ENCODE results near the gene HTT.
"Not testable (repeated sequence)": the region's sequence is repeated elsewhere in the genome, so short reads cannot be mapped to it uniquely, and the experiment has no call there.

HTT gene

DNA sequence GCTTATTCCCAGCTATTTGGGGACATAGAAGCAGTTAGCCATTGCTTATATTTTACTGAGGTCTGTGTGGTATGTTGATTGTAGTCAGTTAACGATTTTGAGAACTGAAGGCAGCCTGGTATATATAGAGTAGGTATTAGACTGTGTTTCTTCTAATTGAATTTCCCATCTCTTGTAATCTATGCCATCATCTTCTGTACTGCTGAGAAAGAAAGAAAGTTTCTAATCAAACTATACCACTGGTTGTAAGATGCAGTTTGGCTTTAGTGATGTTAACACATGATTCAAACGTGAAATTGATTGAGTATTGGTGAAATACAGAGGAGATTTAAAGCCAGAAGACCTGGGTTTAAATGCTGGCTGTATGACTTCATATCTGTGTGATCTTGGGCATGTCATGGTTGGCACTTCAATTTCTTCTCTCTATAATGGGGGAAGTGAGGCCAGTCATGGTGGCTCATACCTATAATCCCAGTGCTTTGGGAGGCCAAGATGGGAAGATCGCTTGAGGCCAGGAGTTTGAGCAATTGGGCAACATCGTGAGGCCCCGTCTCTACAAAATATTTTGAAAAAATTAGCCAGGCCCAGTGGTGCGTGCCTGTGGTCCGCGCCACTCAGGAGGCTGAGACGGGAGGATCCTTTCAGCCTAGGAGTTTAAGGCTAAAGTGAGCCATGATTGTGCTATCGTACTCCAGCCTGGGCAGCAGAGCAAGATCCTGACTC is 11.6 kb downstream of the HTT start:
- DNase-seq: no peak

GRCh38 chr4:3087115-3087797 is 12.8 kb downstream of the HTT start:
- DNase-seq: no peak

DNA sequence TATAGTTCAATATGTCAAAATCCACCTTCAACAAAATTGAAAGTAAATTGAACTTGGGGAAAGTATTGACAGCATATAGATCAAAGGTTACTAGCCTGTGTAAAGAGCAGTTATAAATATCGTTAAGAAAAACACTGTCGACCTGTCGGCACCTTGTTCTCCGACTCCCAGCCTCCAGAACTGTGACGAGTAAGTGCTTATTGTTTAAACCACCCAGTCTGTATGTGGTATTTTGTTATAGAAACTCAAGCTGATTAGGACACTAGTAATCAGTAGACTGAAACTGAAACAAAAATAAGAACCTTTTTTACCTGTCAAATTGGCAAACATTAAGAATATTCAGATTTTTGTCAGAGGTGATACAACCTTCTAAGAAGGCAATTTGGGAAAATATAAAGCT is 17.0 kb downstream of the HTT start:
- DNase-seq: no peak

DNA sequence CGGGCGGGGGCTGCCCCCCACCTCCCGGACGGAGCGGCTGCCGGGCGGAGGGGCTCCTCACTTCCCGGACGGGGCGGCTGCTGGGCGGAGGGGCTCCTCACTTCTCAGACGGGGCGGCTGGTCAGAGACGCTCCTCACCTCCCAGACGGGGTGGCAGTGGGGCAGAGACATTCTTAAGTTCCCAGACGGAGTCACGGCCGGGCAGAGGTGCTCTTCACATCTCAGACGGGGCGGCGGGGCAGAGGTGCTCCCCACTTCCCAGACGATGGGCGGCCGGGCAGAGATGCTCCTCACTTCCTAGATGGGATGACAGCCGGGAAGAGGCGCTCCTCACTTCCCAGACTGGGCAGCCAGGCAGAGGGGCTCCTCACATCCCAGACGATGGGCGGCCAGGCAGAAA is 20.2 kb downstream of the HTT start:
- not testable (repeated sequence) for DNase-seq

GRCh38 chr4:3096202-3096601 is 21.7 kb downstream of the HTT start:
- DNase-seq: no peak

GRCh38 chr4:3098346-3098745 is 23.9 kb downstream of the HTT start:
- DNase-seq: no peak

DNA sequence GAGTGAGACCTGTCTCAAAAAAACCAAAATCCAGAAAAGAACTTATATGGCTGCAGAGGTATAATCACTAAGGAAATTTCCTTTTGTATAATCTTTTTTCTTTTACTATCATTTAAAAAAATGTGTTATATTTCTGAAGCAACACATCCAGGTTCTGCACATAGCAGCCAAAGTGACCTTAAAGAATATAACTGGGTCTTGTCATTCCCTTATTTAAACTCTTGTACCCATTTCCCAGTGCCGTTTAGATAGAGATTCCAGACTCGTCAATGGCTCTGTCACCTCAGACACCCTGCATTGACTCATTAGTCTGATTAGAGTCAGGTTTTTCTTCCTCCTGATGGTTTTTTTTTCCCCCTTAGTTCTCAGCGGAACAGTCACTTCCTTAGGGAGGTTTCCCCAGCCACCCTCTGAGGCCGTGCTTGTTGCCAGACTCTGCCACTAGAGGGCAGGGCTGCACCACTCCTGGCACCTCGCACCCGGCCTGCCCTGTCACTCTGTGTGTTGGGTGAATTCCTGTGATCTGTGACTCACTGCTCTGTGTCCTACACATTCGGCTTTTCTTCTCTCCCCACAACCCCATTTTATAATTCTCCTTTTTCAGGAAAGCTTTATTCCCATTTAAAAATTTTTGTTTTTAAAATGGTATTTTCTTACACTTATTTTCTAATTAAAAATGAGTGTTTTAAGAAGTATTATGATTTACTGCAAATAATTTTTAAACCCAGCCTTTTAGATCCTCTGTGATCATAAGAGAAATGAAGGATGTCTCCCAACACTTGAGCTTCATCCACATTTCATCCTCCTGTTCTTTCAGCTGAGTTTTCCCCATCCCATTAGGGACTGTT is 32.1 kb downstream of the HTT start:
- no peak for DNase-seq

DNA sequence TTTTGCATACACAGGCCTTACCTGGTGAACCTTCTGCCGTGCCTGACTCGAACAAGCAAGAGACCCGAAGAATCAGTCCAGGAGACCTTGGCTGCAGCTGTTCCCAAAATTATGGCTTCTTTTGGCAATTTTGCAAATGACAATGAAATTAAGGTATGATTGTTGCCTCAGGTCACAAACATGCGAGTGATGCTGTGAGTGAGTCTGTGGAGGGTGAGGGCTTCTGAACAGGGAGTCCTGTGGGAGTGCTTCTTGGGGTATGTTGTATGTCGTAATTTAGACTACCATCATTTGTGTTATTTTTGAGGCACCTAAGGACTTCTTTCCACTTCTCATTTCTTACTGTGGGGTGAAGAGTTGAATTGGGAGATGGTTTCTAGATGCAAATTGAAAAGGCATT is 32.8 kb downstream of the HTT start:
- no peak for DNase-seq

DNA sequence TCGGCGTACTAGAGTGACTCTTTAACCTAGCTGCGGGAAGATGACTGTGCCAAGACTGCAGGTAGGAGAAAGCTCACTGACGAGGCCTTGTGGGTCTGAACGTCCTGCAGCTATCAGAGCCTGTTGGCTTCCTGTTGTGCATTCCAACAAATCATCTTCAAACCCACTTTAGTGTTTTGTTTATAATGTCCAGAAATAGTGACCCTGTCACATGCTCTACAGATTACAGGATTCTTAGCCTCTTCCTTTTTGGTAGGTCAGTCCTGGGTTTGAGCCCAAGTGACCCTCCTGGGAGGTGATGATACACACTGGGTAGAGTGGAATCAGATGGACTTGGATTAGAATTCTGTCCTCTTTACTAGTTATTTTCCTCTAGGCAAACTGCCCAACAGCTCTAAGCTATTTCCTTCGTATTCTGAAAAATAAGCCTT is 33.2 kb downstream of the HTT start:
- DNase-seq: no peak

DNA sequence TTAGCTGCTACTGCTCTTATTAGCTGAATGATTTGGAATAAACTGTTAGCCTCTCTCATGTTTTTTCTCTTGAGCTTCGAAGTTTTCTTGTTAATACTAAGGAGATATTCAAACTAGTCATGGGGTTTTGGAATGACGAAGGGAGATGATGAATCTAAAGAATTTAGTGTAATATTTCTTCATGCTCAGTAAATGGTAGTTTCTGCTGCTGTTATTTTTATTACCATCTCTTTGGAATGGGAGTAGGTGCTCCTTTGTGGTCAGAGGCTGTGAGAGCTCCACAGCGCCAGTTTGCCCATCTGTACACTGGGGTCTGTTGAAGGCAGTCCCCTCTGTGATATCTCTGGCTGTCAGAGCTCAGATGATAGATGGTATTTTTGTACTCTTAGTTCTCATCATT is 33.7 kb downstream of the HTT start:
- DNase-seq: no peak

- DNase-seq: no peak
Measured at GRCh38 chr4:3111461-3111860, 37.0 kb downstream of the HTT start.

- DNase-seq: no peak
Measured at GRCh38 chr4:3112201-3112600, 37.7 kb downstream of the HTT start.

DNA sequence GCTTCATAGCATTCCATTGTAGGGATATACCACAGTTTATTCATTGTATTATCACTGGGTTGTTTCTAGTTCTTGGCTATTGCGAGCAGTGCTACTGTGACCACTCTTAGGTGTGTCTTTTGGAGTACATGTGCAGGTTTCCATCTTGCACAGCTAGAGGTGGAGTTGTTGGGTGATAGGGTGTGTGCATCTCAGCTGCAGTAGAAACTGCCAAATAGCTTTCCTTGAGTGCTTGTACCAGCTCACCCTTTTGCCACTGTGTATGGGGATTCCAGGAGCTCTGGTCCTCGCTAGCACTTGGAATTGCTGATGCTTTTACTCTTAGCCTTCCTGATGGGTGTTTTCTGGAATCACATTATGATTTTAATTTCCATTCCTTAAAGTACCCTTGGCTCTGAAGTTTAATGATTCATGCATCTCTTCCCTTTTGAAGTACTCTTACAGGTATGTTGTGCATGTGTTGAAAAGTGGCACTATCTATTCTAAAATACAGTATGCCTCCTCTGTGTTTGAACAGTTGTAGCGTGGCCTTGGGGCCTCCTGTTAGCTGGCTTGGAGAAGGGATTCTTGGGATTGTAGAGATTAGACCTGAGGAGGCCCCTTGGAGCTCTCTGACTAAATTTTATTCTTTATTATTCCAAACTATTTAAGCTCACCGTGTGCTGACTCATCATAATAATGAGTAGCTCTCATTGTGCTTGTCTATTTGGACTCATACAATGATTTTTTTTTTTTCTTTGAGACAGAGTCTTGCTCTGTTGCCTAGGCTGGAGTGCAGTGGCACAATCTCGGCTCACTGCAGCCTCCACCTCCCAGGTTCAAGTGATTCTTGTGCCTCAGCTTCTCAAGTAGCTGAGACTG is 38.4 kb downstream of the HTT start:
- DNase-seq: no peak

GRCh38 chr4:3114377-3114776 is 39.9 kb downstream of the HTT start:
- no peak for DNase-seq

DNA sequence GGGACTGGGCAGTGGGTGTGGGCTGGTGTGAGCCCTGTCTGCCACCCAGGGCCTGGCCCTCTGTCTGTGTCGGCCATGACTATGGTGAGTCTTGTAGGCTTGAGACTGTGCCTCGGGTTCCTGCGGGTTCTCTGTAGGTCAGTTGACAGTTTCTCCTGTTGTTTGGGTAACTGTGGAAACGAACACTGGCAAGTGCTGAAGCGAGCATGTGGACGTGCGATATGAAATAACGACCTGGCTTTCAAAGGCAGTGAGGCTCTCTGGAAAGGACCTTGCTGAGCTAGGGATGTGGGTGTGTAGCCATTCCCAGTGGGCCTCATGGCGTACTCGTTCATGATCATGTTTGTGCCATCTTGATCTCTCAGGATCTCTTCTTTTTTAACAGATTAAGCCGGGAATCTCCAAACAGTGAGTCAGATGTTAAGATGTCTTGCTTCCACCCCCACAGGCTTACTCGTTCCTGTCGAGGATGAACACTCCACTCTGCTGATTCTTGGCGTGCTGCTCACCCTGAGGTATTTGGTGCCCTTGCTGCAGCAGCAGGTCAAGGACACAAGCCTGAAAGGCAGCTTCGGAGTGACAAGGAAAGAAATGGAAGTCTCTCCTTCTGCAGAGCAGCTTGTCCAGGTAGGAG is 41.3 kb downstream of the HTT start:
- DNase-seq: no peak

DNA sequence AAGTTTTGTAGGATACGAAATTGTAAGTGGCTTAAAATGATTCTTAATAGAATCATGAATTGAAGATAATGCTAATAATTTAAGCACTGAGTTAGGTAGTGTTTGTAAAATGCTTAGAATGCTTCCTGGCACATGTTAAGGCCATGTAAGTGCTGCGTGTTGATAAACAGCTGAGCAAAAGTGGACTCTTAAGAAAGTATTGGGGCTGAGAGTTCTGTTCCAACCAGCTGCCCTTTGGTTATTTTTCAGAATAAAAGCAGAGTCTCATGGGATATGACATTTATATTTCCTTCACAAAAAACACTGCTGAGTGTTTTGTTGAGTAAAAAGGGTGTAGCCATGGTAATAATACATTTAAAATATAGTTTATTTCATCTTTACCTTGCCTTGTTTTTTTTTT is 42.5 kb downstream of the HTT start:
- no peak for DNase-seq

GRCh38 chr4:3118312-3118711 is 43.8 kb downstream of the HTT start:
- no peak for DNase-seq

GRCh38 chr4:3119464-3119863 is 45.0 kb downstream of the HTT start:
- no peak for DNase-seq

- no peak for DNase-seq
Measured at GRCh38 chr4:3121110-3121509, 46.6 kb downstream of the HTT start.

- DNase-seq: no peak
Measured at GRCh38 chr4:3121596-3121995, 47.1 kb downstream of the HTT start.

GRCh38 chr4:3122081-3122563 is 47.6 kb downstream of the HTT start:
- DNase-seq: no peak

- no peak for DNase-seq
Measured at GRCh38 chr4:3123181-3123671, 48.7 kb downstream of the HTT start.

Measured in NCI-H524 treated with DMSO at 0.1 percent for 48 hours (cell line).